Suprapubic skin (tissue), 3 donors: ENCODE data around the gene ASPDH.

ENCODE experiments used
- POLR2A ChIP-seq, 2 donors: fragments of 450-650 bp; IDR thresholded peaks; one replicate each; pipeline ENCODE4 v1.6.1; 2017; ENCODE audit warnings: antibody characterized with exemption in 2 of 2, mild to moderate bottlenecking in 2 of 2, moderate library complexity in 2 of 2
- TF ChIP-seq, protein P1 (sequence below), 2 donors: fragments of 200-600 bp in 1 of 2; fragments of 450-650 bp in 1 of 2; sonication (generic) in 1 of 2; IDR thresholded peaks; one replicate each; pipeline ENCODE4 v1.5.1; 2016 to 2019; ENCODE audit warnings: antibody characterized with exemption in 2 of 2, mild to moderate bottlenecking in 1 of 2, moderate library complexity in 1 of 2

DNA sequence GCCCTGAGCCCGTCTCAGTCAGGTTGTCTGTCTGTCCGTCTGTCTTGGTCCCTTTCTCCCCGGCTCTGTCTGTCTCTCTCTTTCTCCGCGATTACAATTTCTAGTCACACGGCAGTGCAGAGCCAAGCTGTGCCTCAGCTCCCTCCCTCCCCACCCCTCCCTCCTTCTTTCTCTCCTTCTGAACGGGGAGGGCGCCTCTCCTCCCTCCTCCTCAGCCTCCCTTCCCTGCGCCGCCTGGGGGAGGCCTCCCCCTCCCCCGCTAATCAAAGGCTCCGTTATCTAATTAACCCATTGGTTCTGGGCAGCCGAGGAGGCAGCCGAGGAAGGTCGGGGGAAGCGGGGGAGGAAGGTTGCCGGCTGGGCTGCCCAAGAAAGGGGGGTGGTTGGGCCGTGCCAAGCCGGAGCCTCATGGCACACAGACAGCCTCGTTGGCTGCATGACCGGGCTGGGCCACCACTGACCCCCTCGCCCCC lies 38.0 kb upstream of the ASPDH start:
- TF ChIP-seq POLR2A (IDR thresholded peaks at IDR 0.05), result no peak
- TF ChIP-seq, protein P1, sequence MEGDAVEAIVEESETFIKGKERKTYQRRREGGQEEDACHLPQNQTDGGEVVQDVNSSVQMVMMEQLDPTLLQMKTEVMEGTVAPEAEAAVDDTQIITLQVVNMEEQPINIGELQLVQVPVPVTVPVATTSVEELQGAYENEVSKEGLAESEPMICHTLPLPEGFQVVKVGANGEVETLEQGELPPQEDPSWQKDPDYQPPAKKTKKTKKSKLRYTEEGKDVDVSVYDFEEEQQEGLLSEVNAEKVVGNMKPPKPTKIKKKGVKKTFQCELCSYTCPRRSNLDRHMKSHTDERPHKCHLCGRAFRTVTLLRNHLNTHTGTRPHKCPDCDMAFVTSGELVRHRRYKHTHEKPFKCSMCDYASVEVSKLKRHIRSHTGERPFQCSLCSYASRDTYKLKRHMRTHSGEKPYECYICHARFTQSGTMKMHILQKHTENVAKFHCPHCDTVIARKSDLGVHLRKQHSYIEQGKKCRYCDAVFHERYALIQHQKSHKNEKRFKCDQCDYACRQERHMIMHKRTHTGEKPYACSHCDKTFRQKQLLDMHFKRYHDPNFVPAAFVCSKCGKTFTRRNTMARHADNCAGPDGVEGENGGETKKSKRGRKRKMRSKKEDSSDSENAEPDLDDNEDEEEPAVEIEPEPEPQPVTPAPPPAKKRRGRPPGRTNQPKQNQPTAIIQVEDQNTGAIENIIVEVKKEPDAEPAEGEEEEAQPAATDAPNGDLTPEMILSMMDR (IDR thresholded peaks at IDR 0.05), result no peak
